Measurements from ENCODE around the gene ADAM17. TPM values are rescaled to one million over a fixed set of nuclear protein-coding genes. Genes with fewer than 3 reads are reported as not detected.
A peak's percentile ranks its signal among the peaks of the same experiment; 100 is the strongest.

Gene ADAM17
- polyA plus RNA-seq, 1 experiment: 14.0 TPM

DNA sequence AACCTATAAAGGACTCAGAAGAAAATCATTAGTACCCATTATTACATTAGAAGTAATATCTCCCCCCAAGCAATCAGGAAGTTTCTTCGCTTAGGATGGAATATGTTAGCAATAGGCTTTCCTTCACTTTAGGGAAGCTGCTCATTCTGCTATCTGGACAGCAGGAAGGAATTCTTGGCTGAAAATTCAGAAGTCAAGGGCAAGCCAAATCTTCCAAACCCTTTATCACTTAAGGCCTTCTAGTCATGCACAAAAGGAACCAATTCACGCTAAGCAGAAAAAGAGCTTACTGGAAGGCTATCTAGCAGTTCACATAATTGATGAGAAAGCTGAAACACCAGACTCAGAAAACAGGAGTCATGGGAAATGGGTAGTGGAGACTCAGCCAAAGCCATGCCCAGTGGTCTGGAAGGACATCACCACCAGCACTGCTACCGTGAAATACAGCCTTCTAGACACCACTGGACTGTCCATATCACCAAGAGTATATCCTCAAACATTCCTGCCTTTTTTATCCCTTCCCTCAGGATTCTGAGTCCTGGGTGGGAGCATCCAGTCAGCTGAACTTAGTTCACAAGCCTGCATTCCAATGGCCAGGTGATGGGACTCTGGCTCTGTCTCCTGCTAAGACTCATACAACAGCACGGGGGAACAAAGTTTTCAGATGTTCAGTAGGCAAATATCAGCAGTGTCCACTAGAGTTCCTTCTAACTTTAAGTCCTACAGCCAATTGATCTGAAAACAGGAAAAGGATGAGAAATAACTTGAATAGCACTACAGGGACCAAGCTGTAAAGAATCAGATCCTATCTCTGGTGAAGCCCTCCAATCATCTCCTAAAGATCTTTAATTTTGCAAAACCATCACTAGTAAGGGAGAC is 14.8 kb upstream of the ADAM17 start:
- no peak overlapping the region for H3K27ac ChIP-seq (ENCODE audit: low read depth, low read length)
- H3K4me3 ChIP-seq (ENCODE audit: low read depth, low read length): no peak overlapping the region
- ChIA-PET POLR2A (interaction anchor here (1.8 kb wide), 1 partner anchor 14 kb away, joined by 6 read pairs; the partner anchor contains the start of gene ADAM17), CTCF (interaction anchor here (0.7 to 1.8 kb wide), 2 partner anchors 15 to 21 kb away, joined by 4 to 6 read pairs; partner anchors contain the start of gene ADAM17)
- peak; percentile 26 for TF ChIP-seq CTCF (IDR thresholded peaks at IDR 0.05; ENCODE audit: low read depth, low read length)
- H3K9me3 ChIP-seq (ENCODE audit: control insufficient read depth, insufficient read depth, low read length): no peaks in the 10 kb centered on the region
- DNase-seq (ENCODE audit: low read depth, low spot score): no peak
- H3K27me3 ChIP-seq (ENCODE audit: control insufficient read depth, insufficient read depth, low read length): no peaks in the 10 kb centered on the region

DNA sequence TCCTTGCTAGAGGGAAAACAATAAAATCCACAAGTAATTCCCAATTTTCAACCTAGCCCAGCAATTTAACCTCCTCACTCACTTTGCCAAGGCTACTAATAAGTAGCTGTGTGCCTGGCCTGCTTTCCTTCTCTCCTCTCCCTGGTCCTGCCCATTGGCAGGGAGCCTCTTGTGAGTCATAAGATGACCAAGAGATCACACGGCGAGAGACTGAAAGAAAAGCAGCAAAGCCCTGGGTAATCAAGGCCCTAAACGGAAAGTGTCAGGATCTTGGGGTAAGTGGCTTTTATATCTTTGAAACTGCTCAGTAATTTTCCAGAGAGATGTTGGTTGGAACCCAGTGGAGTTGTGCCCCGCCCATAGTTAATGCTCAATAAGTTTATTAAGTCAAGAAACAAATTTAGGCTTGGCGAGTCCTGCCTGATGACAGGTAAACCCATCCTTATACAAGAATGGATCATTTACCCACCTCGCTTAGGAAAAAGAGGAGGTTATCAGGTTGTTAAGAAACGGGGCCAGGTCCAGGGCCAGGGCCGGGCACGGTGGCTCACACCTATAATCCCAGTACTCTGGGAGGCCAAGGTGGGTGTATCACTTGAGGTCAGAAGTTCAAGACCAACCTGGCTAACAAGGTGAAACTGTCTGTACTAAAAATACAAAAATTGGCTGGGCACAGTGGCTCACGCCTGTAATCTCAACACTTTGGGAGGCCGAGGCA is 10.0 kb upstream of the ADAM17 start:
- CTCF ChIA-PET: no interaction called here
- no peaks in the 10 kb centered on the region for H3K27me3 ChIP-seq (ENCODE audit: control insufficient read depth, insufficient read depth, low read length)

GRCh38 chr2:9560628-9561027 is 5.0 kb upstream of the ADAM17 start:
- POLR2A ChIA-PET: interaction anchor here (0.7 kb wide), 2 partner anchors 34 to 96 kb away, joined by 4 to 10 read pairs; no protein-coding TSS in a partner anchor
- TF ChIP-seq CTCF (IDR thresholded peaks at IDR 0.05; ENCODE audit: low read depth, low read length): no peak
- Histone ChIP-seq H3K27ac (ENCODE audit: low read depth, low read length) (no peak overlapping the region), H3K27me3 (ENCODE audit: control insufficient read depth, insufficient read depth, low read length) (no peaks in the 10 kb centered on the region), H3K4me3 (ENCODE audit: low read depth, low read length) (no peak overlapping the region), H3K9me3 (ENCODE audit: control insufficient read depth, insufficient read depth, low read length) (no peaks in the 10 kb centered on the region)
- DNase-seq (ENCODE audit: low read depth, low spot score): no peak
- CTCF ChIA-PET: interaction anchor here (0.7 kb wide), 1 partner anchor 286 kb away, joined by 3 read pairs; no protein-coding TSS in a partner anchor

More for the DNA sequence above, 10.0 kb upstream of the ADAM17 start:
- POLR2A ChIA-PET: interaction anchor here (1.2 kb wide), 1 partner anchor 10 kb away, joined by 6 read pairs; the partner anchor contains the start of gene ADAM17
- DNase-seq (ENCODE audit: low read depth, low spot score): peak; percentile 79
- H3K9me3 ChIP-seq (ENCODE audit: control insufficient read depth, insufficient read depth, low read length): no peaks in the 10 kb centered on the region
- peak overlapping the region; percentile 94 for H3K27ac ChIP-seq (ENCODE audit: low read depth, low read length)
- no peak for TF ChIP-seq CTCF (IDR thresholded peaks at IDR 0.05; ENCODE audit: low read depth, low read length)
- H3K4me3 ChIP-seq (ENCODE audit: low read depth, low read length): peak overlapping the region; percentile 34

- CTCF ChIA-PET: no interaction called here
- POLR2A ChIA-PET: interaction anchor here (0.6 to 1.2 kb wide), 2 partner anchors 43 to 72 kb away, joined by 4 to 7 read pairs; partner anchors contain the start of gene YWHAQ
- peak; percentile 84 for DNase-seq (ENCODE audit: low read depth, low spot score)
- Histone ChIP-seq H3K4me3 (ENCODE audit: low read depth, low read length) (no peak overlapping the region), H3K9me3 (ENCODE audit: control insufficient read depth, insufficient read depth, low read length) (no peaks in the 10 kb centered on the region; the same call in 1 of the 2 replicates), H3K27me3 (ENCODE audit: control insufficient read depth, insufficient read depth, low read length) (no peaks in the 10 kb centered on the region), H3K27ac (ENCODE audit: low read depth, low read length) (peak overlapping the region; percentile 67)
- no peak for TF ChIP-seq CTCF (IDR thresholded peaks at IDR 0.05; ENCODE audit: low read depth, low read length)
These were observed 3.3 kb upstream of the ADAM17 start for GRCh38 chr2:9558948-9559381.

Data from AG04450 (cell line).